MV-4-11 (cell line): ENCODE measurements around the gene KCND3.

Source experiments
- DNase-seq: peaks from one replicate; lab custom pipeline; 2025; lab: John Stamatoyannopoulos, UW

KCND3 gene

DNA sequence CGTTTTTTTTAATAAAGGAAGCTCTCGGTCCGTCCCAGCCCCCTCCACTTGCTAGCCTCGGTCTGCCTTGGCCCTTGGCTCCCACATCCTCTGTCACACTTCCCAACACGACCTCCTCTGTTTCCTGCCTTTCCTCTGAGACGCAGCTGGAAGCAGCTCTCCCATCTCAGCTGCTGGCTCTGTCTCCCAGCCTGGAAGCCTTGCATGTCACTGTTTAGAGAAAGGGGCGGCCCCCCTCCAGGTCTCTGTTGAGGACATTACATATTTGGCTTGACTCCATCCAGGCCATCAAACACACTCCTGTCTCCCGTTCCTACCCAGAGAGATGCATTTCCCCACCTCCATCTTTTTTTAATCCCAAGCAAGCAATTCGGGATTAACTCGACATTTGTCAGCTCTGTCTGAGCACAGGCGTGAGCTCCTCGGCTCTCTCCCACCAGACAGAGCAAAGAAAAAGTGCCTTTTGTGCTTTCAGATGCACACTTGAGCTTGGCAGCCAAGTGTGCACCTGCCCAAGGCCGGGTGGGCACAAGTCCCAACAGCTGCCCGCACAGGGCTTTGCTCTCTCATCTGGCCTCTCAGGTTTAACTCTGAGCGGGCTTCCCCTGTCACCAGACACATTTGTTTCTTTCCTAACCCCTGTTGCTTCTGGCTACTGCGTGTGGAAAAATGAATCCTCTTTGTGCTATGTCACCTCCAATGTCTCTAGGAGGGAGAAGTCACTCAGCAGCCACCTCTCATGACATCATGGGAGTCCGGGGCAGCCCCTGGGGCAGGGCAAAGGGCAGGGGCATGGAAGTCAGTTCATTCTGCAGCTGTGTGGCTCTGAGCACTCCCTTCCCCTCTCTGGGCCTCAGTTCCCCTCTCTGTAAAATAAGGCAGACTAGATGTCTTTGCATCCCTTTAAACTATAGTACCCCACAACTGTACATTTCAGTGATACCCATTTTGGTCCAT lies 108.3 kb downstream of the KCND3 start:
- DNase-seq, result no peak

DNA sequence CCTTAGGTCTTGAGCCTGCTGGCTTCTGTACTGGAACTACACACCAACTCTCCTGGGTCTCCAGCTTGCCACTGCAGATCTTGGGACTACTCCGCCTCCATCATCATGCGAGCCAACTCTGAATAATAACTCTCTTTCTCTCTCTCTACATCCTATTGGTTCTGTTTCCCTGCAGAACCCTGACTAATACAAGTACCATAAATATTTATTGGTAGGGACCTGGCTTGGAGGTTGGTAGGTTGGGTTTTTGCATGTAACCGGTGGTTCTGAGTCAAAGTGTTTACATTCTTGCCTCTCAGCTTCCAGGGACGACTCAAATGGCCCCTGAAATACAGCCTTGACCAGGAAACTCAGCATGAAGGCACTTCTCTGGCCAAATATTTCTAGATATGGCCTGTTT lies 110.4 kb downstream of the KCND3 start:
- no peak for DNase-seq

DNA sequence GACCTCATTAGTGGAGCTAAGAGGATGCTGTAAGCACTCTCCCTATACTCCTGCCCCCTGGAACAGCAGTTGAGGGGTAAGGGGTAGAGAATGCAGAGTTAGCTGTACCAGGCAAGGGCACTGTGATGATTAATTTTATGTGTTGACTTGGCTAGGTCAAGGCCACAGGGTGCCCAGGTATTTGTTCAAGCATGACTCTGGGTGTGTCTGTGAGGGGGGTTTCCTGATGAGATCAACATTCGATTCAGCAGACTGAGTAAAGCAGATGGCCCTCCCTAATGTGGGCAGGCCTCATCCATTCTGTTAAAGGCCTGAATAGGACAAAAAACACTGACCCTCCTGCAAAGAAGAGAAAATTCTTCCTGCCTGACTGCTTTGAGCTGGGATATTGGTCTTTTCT lies 110.8 kb downstream of the KCND3 start:
- no peak for DNase-seq

DNA sequence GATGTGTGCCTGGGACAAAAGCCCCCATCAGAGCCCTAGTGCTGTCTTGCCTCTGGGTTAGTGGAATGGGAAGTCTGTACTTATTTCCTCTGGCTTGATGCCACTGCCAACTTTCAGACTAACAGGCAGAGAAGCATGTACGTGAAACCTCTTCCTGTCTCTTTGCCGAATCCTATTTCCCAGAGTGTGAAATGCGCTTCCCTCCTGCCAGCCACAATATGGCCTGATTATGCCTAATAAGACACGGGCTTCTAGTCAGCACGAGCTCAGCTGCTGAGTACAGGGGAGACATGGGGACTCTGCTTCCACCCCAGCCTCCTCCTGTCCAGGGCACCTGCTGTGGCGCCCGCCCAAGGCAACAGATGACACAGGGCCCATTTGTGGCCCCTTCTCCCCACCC lies 111.4 kb downstream of the KCND3 start:
- no peak for DNase-seq

DNA sequence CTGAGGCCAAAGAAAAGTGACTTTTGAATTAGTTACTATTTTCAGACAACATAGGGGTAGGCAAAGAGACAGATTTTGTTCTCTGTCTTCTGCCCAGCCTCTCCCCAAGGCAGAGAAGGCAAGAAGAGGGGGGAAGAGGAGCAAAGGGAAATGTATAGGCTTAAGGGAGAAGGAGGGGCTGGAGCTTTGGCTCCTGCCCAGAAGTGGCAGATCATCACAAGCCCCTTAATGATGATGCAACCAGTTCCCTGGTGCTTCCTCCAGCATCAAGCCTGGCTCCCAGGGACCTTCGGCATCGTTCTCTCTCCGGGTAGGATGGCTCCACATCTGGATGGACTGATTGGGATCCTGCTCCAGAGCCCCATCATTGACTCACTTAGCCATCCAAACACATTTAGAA lies 112.8 kb downstream of the KCND3 start:
- no peak for DNase-seq

DNA sequence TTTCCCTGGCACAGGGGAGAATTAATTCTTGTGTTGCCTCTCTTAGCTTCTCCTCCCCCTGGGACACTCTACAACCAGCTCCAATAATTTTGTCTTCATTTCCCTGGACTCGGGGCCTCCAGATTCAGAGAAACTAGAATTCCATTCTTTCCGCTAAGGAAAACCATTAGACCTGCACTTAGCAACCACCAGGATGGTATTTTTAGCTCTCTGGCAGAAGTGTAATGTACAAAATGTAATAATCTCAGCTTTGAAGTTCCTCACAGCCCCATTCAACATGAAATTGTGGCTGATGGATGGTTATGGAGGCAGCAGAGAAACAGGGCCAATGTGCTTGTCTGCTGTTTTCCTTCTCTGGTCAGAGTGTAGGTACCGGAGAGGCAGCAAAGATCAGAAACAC lies 113.8 kb downstream of the KCND3 start:
- DNase-seq, result no peak

DNA sequence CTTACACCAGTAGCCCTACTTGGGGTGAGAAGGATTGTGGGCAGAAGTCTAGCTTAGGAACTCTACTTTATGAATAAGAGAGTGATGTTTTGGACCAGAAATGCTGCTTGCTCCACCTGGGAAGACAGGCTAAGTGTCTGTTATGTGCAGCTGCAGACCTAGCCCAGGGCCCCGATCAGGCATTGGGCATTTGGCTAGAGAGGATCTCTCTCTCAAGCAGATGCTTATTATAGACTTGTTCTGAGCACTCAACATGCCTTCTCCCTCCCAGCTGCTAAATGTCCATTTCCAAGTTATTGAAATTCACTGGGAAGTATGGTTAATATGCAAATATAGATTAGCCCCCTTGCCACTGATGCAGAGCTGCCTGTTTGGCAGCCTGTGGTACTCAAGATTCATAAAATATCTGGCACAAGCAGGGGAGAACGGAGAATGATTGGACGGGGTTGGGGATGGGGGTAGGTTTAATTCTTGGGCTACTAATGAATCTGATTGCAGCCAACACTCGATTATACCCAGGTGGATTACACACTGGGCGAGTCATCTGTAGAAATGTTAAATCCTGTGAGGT lies 115.9 kb downstream of the KCND3 start:
- DNase-seq, result no peak

DNA sequence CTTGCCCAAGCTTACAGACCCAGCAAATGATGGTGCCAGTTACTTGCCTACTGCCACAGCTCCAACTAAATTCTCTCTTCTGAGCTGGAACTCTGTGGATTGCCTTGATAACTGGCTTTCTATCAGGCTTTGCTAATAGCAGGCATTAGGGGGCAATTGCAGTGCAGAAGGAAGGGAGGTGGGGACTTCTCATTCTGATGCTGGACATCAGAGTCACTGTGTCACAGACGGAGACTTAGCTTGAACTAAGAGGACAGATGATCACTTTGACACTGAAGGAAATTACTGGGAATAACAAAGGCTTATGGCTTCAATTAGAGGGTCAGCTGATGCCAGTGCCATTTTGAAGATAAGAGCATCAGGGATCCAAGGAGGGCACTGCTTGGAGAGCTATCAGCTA lies 119.3 kb downstream of the KCND3 start:
- no peak for DNase-seq

DNA sequence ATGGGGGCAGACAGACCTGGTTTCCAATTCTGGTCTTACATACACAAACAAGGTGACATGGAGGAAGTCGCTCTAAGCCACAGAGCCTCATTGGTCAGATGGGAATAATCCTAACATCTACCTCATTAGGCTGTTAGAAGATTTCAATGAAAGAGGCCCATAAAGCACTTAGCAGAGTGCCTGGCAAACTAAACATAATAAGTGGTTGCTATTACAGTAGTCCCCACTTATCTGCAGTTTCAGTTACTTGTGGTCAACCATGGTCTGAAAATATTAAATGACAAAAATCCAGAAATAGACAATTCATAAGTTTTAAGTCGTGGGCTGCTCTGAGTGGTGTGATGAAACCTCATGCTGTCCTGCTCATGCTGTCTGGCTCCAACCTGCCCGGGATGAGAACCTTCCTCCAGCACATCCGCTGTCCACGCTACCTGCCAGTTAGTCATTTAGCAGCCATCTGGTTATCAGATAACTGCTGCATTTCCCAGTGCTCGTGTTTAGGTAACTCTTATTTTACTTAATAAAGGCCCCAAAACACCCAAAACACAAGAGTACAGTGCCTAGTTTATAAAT lies 121.5 kb downstream of the KCND3 start:
- DNase-seq, result no peak

DNA sequence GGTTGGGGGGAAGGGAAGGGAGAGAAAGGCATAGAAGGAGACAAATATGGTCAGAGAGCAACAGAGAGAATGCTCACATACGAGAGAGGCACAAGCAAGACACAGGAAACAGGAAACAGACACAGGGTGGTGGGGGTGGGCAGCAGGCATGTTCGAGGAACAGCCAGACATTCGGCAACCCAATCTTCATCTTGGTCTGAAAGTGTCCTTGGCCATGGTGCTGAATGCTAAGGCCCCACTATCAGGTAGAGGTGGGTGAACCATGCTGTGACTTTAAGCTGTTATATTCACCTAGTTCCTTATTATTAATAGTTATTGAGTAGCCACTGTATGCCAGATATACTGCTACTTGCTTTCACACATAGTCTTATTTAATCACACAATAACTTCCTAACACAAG lies 124.6 kb downstream of the KCND3 start:
- DNase-seq, result no peak

DNA sequence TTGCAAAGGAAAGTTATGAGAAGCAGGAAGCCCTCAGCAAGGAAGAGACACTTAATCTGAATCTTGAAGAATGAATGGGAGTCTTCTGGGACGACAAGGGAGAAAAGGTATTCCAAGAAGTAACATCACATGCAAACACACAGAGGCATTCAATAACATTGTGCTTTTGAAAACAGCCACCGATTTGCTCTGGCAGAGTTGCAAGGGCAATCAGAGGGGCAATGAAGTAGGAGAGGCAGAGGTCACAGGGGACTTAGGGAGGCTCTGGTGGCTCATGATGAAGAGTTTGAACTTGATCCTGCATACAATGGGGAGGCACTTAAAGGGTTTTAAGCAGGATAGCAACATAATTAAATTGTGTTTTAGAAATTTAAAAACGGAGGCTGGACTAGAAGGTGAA lies 126.1 kb downstream of the KCND3 start:
- DNase-seq, result no peak

DNA sequence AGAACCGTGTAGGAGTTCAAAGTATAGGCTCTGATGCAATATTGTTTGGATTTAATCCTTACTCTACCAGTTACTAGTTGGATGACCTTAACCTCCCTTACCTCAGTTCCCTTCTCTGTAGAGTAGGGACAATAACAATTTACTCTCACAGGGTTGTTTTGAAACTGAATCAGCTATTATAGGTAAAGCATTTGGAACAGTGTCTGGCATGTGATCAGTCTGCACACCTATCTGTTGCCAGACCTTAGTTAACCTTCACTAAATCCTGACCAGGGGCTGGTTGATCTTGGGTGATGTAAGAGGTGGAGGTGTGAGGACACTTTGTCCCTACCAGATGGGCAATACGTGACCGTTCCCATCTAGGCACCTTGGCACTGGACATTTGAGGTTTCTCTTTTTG lies 126.9 kb downstream of the KCND3 start:
- no peak for DNase-seq

DNA sequence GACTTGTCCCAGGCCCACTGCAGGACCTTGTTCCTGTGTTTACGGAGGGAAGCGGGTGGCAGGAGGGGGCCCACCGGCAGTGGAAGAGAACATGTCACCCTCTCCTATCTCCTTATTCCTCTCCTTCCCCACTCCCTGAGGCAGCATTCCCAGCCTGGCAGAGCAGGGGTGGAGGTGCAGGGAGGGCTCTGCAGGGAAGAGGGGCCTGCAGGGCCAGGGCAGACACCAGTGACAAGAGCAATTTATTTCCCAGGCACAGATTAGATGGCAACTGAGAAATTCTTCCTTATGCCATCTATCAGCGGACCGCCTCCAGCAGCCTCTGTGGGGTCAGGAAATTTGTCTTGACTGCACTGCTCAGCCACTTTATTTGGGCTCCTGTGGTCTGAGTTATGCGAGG lies 127.9 kb downstream of the KCND3 start:
- no peak for DNase-seq

DNA sequence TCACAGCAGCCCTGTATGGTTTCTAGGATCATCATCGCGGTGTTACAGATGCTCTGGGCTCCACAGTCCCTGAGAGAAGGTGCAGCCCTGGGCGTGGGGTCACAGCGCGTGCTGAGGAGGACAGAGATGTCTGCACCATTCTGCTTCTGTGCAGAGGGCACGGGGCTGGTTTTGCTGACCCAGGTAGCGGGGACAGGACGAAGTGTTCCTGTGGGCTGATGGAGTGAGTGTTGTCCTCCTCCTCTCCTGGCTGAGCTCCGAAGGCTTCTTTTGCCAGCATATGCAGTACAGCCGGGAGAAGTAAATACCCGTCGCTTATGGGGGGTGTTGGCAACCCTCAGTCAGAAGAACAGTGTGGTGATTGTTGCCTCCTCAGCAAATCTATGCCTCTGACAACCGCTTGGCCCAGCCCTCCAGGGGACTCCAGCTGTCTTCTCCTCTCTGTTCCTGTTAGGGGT lies 132.2 kb downstream of the KCND3 start:
- no peak for DNase-seq

DNA sequence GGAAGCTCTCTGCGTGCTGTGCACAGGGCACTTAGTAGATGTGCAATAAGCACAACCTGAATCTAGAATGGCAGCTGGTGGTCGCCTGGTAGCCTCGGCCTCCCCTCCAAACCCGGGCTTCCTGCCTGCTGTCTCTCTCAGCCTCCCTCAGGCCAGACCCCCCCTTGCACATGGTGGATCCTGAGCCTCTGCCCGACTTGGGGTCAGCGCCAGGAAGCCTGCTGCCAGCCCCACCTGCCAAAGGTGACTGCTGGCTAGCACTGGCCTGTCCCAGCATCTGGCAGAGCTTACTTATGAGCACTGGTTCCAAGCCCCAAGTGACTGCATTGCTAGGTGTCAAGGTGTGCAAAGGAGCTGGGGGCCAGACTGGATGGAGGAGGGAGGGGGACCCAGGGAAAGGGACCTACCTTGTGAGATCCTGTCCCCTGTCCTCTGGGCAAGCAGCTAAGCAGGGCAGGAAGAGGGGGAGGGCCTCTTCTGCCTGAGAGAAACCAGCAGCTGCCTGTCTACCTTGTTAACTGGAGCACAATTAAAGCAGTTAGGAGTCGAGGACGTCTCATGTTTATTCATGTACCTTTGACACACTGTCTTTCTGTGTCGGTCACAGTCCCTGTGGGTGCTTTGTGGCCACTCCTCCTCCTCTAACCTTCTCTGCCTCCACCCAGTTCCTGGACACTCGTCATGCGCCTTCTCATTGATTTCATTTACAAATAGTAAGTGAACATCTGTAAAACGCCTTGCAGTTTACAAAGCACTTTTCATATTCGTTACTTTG lies 132.9 kb downstream of the KCND3 start:
- no peak for DNase-seq

DNA sequence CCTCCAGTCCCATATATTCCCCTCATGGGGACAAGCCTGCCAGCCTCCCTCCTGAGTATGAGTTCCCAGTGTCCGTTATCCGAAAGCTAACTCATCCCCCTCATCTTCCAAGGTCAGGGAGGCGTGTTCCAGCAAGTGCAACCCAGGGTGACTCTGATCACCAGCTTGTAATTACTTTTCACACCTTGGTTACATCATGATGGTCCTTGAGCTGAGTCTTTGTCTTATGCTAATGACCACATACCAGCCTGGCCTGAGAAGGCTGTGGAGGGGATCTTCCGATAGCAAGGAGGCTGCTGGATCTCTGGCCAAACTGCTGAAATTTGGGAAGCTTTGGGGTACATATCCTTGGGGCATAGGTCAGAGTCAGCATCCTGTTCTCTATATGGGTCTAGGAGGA lies 134.2 kb downstream of the KCND3 start:
- DNase-seq, result no peak

DNA sequence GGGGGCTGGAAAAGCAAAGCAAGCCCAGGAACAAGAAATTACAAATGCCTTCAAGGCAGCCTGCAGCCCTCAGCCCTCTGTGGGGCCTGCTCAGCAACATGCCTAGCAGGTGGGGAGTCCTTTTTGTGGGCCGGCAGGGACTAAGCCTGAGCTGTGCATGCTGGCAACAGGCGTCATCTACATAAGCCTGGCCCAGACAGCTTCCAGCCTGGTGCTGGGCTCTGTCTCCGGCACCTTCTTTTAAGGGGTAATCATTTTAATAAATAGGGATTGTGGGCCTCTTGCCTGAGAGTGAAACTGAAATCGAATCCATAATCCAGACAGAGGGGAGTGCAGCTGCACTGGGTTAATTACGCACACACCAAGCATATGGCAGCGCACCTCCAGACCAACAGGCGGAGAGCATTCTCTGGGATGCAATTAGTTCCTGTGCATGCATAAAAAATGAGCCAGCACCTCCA lies 137.2 kb downstream of the KCND3 start:
- no peak for DNase-seq

DNA sequence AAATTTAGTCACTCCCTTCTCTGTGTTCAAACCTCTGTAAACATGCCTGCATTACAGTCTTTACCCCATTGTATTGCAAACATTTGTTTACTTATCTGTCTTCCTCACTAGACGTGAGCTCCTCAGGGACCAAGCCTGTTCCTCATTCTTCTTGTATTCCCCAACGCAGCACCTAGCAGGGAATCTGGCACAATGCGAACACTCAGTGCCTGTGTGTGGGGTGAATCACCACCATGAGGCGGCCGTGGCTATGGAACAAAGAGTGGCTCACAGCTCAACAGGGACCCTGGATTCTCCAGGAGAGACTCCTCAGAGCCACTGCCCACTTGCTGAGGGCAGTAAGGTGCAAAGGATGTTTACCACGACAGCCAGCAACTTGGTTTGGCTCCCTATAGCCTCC lies 137.9 kb downstream of the KCND3 start:
- no peak for DNase-seq

DNA sequence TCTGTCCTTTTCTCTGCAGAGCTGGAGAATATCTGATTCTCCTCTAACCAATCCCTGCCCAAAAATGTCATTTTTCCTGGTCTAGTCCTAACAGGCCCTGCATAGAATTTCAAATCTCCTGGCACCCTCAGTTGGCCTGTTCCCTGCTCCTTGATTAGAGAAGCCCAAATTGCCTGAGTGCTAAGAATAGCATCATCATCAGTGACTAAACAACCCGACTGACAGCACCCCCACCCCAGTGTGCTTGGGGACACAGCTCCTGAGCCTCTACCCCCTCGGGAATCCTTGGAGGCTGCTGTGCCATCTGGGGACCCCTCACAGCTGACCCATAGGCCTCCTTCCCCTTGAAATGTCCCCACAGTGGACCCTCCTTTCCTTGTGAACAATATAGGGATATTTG lies 139.4 kb downstream of the KCND3 start:
- no peak for DNase-seq

DNA sequence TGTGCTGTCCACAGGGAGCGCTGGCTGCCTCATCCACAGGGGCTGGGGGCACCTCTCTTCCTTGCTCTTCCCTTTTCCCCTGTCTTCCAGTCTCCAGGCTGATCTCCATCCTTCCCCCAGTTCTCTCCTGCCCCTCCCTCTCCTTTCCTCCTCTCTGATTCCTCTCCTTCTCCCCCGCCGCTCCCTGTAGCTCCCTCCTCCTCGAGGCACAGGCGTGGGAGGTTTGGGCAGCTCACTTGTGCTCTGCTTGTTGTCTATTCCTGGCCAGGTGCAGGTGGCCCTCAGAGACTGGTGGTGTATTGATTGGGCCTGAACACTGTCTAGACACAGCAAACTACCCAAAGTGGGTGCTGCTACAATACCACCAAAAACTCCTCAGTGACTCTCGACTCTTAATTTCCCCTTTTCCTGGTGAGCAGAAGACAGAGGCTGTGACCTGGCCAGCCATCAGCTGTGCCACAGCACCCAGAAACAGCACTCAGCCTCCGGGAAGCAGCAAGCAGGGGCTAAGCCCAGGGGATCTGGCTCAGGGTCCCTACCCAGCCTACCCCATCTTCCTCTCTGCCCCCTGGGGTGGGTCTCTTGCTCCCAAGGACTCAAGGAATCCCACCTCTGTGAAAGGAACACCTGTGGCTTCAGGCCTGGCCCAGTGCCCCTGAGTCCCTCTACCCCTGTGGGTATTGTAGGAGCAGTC lies 140.5 kb downstream of the KCND3 start:
- DNase-seq, result no peak

DNA sequence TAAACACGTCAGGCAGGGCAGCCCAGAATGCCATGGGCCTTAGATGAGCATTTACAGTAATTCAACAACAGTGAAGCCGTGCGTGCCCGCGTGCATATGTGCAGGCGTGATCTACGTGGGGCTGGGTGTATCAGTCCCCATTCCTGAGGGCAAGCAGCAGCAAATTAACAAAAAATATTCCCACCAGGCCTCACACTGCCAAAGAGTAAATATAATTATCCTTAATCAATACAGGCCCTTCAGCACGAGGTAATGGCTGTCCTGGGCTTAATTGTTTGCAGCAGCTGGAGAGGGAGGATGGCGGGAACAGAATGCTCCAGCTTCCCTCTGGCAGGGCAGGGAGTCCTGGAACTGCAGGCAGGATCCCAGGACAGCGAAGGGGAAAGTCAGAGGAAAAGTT lies 142.0 kb downstream of the KCND3 start:
- DNase-seq, result no peak

DNA sequence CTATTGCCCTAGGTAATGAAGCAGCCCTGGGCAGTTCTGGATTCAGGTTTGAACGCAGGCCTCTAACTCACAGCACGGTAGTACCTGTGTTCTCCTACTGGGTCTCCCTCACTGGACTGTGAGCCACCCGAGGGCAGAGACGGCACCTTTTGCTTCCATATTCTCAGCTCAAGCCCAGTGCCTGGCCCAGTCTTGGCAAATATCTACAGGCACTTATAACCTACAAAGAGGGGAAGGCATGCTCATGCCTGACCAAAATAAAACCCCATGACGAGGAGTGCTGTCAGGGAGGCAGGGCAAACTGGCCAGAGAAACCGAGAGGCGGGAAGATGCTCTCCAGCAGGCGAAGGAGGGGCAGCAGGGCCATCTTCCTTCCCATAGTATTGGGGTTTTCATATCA lies 142.6 kb downstream of the KCND3 start:
- DNase-seq, result no peak
